ENCODE results near the gene FSCN2.

DNA sequence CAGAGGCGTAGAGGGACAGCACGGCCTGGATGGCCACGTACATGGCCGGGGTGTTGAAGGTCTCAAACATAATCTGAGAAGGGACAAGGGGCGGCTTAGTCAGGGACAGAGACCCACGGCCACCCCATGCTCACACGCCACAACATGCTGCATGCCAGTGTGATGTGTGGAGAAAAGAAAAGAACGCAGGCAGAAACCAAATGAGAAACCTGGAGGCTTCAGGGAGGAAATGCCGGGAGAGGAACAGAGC lies 16.7 kb upstream of the FSCN2 start:
- TF ChIP-seq, protein P1, sequence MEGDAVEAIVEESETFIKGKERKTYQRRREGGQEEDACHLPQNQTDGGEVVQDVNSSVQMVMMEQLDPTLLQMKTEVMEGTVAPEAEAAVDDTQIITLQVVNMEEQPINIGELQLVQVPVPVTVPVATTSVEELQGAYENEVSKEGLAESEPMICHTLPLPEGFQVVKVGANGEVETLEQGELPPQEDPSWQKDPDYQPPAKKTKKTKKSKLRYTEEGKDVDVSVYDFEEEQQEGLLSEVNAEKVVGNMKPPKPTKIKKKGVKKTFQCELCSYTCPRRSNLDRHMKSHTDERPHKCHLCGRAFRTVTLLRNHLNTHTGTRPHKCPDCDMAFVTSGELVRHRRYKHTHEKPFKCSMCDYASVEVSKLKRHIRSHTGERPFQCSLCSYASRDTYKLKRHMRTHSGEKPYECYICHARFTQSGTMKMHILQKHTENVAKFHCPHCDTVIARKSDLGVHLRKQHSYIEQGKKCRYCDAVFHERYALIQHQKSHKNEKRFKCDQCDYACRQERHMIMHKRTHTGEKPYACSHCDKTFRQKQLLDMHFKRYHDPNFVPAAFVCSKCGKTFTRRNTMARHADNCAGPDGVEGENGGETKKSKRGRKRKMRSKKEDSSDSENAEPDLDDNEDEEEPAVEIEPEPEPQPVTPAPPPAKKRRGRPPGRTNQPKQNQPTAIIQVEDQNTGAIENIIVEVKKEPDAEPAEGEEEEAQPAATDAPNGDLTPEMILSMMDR (IDR thresholded peaks at IDR 0.05) = no peak
- no peak for TF ChIP-seq POLR2A (IDR thresholded peaks at IDR 0.05)
